ENCODE data around the gene SLC30A2. TPM values are rescaled to one million over a fixed set of nuclear protein-coding genes. Genes with fewer than 3 reads are reported as not detected.

The SLC30A2 gene
- total RNA-seq, 1 experiment from 2014 or later, result not detected

DNA sequence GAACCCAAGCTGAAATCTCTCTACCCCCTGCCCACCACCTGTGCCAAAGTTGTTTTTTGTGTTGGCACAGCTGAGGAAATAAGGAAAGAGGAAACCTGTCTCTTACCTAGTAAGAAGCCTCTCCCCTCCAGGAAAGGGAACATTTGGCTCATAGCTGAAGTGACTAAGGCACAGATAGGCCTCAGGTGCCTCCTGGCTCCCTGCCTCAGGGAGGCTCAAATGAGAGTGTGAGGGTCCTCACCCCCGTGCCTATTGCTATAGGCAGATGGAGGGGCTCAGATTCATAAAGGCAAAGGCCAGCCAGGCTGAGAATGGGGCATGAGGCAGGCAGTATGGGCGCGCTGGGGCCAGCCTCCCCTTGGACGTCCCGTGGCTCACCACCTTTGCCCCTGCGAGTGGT lies 7.4 kb downstream of the SLC30A2 start:
- Histone ChIP-seq H3K4me1 (ENCODE audit: control insufficient read depth in 1 of 2, insufficient read depth in 2 of 2, low read length in 2 of 2) (peaks cover 11 to 27% of the 10 kb centered on the region in 2 experiments), H3K4me2 (ENCODE audit: low read length) (no peak overlapping the region), H3K79me2 (ENCODE audit: insufficient read depth, low read length) (no peaks in the 10 kb centered on the region), H4K20me1 (ENCODE audit: insufficient read depth) (no peaks in the 10 kb centered on the region), H3K9me3 (ENCODE audit: control insufficient read depth in 1 of 2, insufficient read depth in 1 of 2, low read depth in 1 of 2, low read length in 2 of 2) (no peaks in the 10 kb centered on the region), H3K27me3 (ENCODE audit: insufficient read depth, low read length) (no peaks in the 10 kb centered on the region), H3K9ac (ENCODE audit: low read length) (no peak overlapping the region), H3K4me3 (replicated peaks in 1 of 2; ENCODE audit: low read depth in 1 of 2, low read length in 2 of 2) (no peak overlapping the region), H3K36me3 (ENCODE audit: control insufficient read depth in 1 of 2, insufficient read depth in 2 of 2, low read length in 2 of 2) (no peaks in the 10 kb centered on the region), H3K9me2 (ENCODE audit: insufficient read depth) (no peaks in the 10 kb centered on the region), H2AFZ (ENCODE audit: low read depth, low read length, poor library complexity, severe bottlenecking) (no peak overlapping the region), H3K27ac (ENCODE audit: low read depth, low read length) (no peak overlapping the region)
- no TSS peak for BruUV-seq (replicated peaks)
- DNase-seq (ENCODE audit: low read depth, low spot score) (no peak), ATAC-seq (no peak)
- TF ChIP-seq SRF (IDR thresholded peaks at IDR 0.05; ENCODE audit: low read depth), result no peak
- TF ChIP-seq ZFX (IDR thresholded peaks at IDR 0.05), result 0 out of 2 replicates have a peak, but pooled peaks have one; percentile 8
- CTCF ChIA-PET, result no interaction called here
- POLR2A ChIA-PET, result no interaction called here
- intact Hi-C loops (cut with micrococcal nuclease), result loop anchor here (5.0 kb wide), 3 partner anchors 129 to 354 kb away; partner anchors contain the start of genes C1orf232 and ZNF593
- RAD21 ChIA-PET (ENCODE audit: low non-redundant PET in 1 of 2, low total read pairs in 2 of 2, uncharacterized antibody in 2 of 2, unreplicated experiment in 2 of 2), result interaction anchor here in 1 of 2 experiments (0.9 kb wide), 1 partner anchor 73 kb away, joined by 5 read pairs; no protein-coding TSS in a partner anchor

DNA sequence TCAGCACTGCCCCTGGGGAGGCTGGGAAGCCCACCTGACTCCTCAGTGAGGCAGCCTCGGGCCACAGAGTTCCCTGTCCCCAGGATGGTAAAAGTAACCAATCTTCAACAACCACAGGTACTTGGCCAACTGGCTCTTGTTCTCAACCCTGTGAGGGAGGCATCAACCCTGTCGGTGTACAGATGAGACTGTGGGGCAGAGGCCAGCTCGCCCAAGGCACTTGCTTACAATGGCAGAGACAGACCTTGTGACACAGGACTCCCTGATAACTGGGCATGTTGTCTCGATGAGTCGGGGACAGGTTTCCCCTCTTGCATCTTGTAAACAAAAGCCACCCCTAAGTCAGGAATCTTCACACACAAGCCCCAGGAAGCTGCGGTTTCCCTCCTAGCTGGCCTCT lies 8.0 kb downstream of the SLC30A2 start:
- H3K4me1 ChIP-seq (ENCODE audit: control insufficient read depth in 1 of 2, insufficient read depth in 2 of 2, low read length in 2 of 2), result peaks cover 11 to 27% of the 10 kb centered on the region in 2 experiments
- ATAC-seq, result no peak
- no peak overlapping the region for H3K9ac ChIP-seq (ENCODE audit: low read length)
- no peaks in the 10 kb centered on the region for H3K27me3 ChIP-seq (ENCODE audit: insufficient read depth, low read length)
- ChIA-PET RAD21 (ENCODE audit: low non-redundant PET in 1 of 2, low total read pairs in 2 of 2, uncharacterized antibody in 2 of 2, unreplicated experiment in 2 of 2) (interaction anchor here in 1 of 2 experiments (0.9 kb wide), 1 partner anchor 73 kb away, joined by 5 read pairs; no protein-coding TSS in a partner anchor), POLR2A (no interaction called here), CTCF (no interaction called here)
- DNase-seq (ENCODE audit: low read depth, low spot score), result no peak
- BruUV-seq (replicated peaks), result no TSS peak
- no peaks in the 10 kb centered on the region for H3K9me2 ChIP-seq (ENCODE audit: insufficient read depth)
- no peaks in the 10 kb centered on the region for H3K9me3 ChIP-seq (ENCODE audit: control insufficient read depth in 1 of 2, insufficient read depth in 1 of 2, low read depth in 1 of 2, low read length in 2 of 2)
- H3K36me3 ChIP-seq (ENCODE audit: control insufficient read depth in 1 of 2, insufficient read depth in 2 of 2, low read length in 2 of 2), result no peaks in the 10 kb centered on the region
- no peak overlapping the region for H2AFZ ChIP-seq (ENCODE audit: low read depth, low read length, poor library complexity, severe bottlenecking)
- H3K79me2 ChIP-seq (ENCODE audit: insufficient read depth, low read length), result no peaks in the 10 kb centered on the region
- H4K20me1 ChIP-seq (ENCODE audit: insufficient read depth), result no peaks in the 10 kb centered on the region
- H3K4me3 ChIP-seq (replicated peaks in 1 of 2; ENCODE audit: low read depth in 1 of 2, low read length in 2 of 2), result no peak overlapping the region
- H3K4me2 ChIP-seq (ENCODE audit: low read length), result no peak overlapping the region
- no peak overlapping the region for H3K27ac ChIP-seq (ENCODE audit: low read depth, low read length)
- intact Hi-C loops (cut with micrococcal nuclease), result loop anchor here (5.0 kb wide), 3 partner anchors 129 to 354 kb away; partner anchors contain the start of genes C1orf232 and ZNF593
- no peak for TF ChIP-seq CBX3 (IDR thresholded peaks at IDR 0.05; ENCODE audit: low read depth)
- no peak for TF ChIP-seq POLR2A (IDR thresholded peaks at IDR 0.05; ENCODE audit: borderline replicate concordance, extremely low read depth, insufficient read depth, insufficient read length)
- TF ChIP-seq, protein P1, sequence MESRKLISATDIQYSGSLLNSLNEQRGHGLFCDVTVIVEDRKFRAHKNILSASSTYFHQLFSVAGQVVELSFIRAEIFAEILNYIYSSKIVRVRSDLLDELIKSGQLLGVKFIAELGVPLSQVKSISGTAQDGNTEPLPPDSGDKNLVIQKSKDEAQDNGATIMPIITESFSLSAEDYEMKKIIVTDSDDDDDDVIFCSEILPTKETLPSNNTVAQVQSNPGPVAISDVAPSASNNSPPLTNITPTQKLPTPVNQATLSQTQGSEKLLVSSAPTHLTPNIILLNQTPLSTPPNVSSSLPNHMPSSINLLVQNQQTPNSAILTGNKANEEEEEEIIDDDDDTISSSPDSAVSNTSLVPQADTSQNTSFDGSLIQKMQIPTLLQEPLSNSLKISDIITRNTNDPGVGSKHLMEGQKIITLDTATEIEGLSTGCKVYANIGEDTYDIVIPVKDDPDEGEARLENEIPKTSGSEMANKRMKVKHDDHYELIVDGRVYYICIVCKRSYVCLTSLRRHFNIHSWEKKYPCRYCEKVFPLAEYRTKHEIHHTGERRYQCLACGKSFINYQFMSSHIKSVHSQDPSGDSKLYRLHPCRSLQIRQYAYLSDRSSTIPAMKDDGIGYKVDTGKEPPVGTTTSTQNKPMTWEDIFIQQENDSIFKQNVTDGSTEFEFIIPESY (IDR thresholded peaks at IDR 0.05; ENCODE audit: extremely low read depth, insufficient replicate concordance, low read length), result no peak
- TF ChIP-seq POLR2AphosphoS5 (IDR thresholded peaks at IDR 0.05; ENCODE audit: low read depth, low read length), result no peak
- no peak for TF ChIP-seq EGR1 (IDR thresholded peaks at IDR 0.05; ENCODE audit: low read depth)
- TF ChIP-seq ZNF274 (IDR thresholded peaks at IDR 0.05; ENCODE audit: low read depth, low read length), result no peak
- TF ChIP-seq, protein P2, sequence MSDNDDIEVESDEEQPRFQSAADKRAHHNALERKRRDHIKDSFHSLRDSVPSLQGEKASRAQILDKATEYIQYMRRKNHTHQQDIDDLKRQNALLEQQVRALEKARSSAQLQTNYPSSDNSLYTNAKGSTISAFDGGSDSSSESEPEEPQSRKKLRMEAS (IDR thresholded peaks at IDR 0.05), result no peak
- no peak for TF ChIP-seq EZH2phosphoT487 (IDR thresholded peaks at IDR 0.05; ENCODE audit: borderline replicate concordance)
- TF ChIP-seq FOSL1 (IDR thresholded peaks at IDR 0.05; ENCODE audit: low read depth), result no peak
- no peak for TF ChIP-seq SIN3A (IDR thresholded peaks at IDR 0.05; ENCODE audit: low read depth)
- no peak for TF ChIP-seq SRF (IDR thresholded peaks at IDR 0.05; ENCODE audit: low read depth)
- no peak for TF ChIP-seq TCF7L2 (IDR thresholded peaks at IDR 0.05; ENCODE audit: borderline replicate concordance, extremely low read depth, insufficient read depth, insufficient read length)
- TF ChIP-seq EZH2 (IDR thresholded peaks at IDR 0.05), result no peak
- TF ChIP-seq, protein P3, sequence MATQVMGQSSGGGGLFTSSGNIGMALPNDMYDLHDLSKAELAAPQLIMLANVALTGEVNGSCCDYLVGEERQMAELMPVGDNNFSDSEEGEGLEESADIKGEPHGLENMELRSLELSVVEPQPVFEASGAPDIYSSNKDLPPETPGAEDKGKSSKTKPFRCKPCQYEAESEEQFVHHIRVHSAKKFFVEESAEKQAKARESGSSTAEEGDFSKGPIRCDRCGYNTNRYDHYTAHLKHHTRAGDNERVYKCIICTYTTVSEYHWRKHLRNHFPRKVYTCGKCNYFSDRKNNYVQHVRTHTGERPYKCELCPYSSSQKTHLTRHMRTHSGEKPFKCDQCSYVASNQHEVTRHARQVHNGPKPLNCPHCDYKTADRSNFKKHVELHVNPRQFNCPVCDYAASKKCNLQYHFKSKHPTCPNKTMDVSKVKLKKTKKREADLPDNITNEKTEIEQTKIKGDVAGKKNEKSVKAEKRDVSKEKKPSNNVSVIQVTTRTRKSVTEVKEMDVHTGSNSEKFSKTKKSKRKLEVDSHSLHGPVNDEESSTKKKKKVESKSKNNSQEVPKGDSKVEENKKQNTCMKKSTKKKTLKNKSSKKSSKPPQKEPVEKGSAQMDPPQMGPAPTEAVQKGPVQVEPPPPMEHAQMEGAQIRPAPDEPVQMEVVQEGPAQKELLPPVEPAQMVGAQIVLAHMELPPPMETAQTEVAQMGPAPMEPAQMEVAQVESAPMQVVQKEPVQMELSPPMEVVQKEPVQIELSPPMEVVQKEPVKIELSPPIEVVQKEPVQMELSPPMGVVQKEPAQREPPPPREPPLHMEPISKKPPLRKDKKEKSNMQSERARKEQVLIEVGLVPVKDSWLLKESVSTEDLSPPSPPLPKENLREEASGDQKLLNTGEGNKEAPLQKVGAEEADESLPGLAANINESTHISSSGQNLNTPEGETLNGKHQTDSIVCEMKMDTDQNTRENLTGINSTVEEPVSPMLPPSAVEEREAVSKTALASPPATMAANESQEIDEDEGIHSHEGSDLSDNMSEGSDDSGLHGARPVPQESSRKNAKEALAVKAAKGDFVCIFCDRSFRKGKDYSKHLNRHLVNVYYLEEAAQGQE (IDR thresholded peaks at IDR 0.05; ENCODE audit: low read depth), result no peak
- no peak for TF ChIP-seq CEBPB (IDR thresholded peaks at IDR 0.05; ENCODE audit: low read depth)
- no peak for TF ChIP-seq ELF1 (IDR thresholded peaks at IDR 0.05; ENCODE audit: borderline replicate concordance, low read depth)
